DND-41 (cell line): Measurements from ENCODE around the gene RNF145.

Experiments used
- CTCF ChIP-seq: IDR thresholded peaks from 2 replicates; pipeline ENCODE4 v1.5.1; 2012; ENCODE audit warnings: borderline replicate concordance, low read length, moderate library complexity, mild to moderate bottlenecking; ENCODE audit not compliant: poor library complexity, severe bottlenecking; ENCODE audit errors: extremely low read depth
- EZH2 ChIP-seq: IDR thresholded peaks from 3 replicates; pipeline ENCODE4 v1.6.1; 2012; ENCODE audit warnings: borderline replicate concordance, low read depth, mild to moderate bottlenecking, moderate library complexity, low read length, inconsistent platforms; ENCODE audit not compliant: severe bottlenecking

- TF ChIP-seq CTCF (no peak), EZH2 (no peak)
These were observed 20.0 kb downstream of the RNF145 start for GRCh38 chr5:159189310-159189709.
